A549 treated with AZD9567 at 1 μM for 4 hours (cell line): ENCODE results near the gene SMIM34. TPM values are rescaled to one million over a fixed set of nuclear protein-coding genes. Genes with fewer than 3 reads are reported as not detected.

ENCODE experiments used
- total RNA-seq: library from RNA; stranded (reverse); fragments of 200-300 nt; extraction: Qiagen RNA extraction; gene quantifications from 5 replicates; pipeline ENCODE4 v1.2.3, GENCODE V29; 2022; ENCODE audit not compliant: insufficient read depth

The SMIM34 gene, protein sequence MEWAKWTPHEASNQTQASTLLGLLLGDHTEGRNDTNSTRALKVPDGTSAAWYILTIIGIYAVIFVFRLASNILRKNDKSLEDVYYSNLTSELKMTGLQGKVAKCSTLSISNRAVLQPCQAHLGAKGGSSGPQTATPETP
- total RNA-seq = not detected in 5 replicates

DNA sequence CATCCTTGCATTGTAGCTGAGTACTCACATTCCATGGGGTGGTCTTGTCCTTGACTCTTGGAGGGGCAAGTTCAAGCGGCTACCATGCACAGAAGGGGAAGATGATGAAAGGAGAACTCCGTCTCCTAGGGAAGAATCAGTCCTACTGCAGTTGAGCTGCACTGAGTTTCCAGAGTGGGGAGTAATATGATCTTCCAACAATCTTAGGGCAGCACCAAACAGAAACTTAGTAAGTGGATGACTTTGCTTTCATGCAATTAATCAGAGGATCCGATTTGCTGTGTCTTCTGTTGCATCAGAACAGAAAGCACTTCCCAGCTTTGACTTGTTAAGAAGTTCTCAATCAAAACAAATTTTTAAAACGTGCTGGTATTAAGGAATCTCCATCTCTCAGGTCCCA lies at the start of gene SMIM34:
Gene SMIM34, minus strand, starts transcription at position 147 of the 400 bp plus-strand sequence. Its CDS starts 112 bp downstream, at position 35.

DNA sequence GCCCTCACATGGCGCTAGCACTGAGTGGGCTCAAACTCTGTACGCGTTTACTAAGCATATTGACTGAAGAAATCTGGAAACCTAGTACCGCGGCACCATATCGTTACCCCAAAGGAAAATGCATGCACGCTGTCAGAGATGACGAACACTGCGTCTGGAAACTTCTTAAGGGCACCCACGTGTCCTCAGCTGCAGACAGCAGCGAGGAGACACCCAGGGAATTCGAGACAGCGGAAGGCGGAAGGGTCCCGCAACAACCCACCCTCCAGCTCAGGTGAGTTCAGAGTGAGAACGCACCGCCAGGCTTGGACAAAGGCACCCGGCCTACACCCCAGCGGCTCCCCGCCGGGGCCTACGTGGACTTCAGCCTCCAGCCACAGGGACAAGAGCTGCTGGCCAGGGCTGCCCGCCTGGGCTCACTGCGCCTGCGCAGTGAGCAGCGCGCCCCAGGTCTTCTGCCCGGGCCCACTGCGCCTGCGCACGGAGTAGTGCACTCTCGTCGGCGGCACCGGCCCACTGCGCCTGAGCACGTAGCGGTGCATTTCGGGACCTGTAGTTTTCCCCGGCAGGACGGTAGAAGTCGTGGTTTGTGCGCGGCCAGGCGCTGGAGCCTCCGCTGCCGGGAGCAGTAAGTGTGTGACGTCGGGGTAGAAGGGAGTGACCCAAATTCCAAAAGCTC lies 48.7 kb downstream of the SMIM34 start, which contains the start of gene SMIM11:
Gene SMIM11, plus strand, starts transcription at position 568 of the 679 bp plus-strand sequence. CDS start 3,998 bp downstream, outside the sequence.

Other genes with a start within 250 kb of the SMIM34 start
- gene KCNE2, start 59.9 kb downstream of the SMIM34 start, total RNA-seq = not detected in 5 replicates
- 1.5 to 18.8 TPM (median 7.8 TPM) in 4 of 5 replicates, not detected in the other for gene SMIM11, start 48.4 kb downstream of the SMIM34 start, total RNA-seq
- gene KCNE1, start 88.3 kb upstream of the SMIM34 start, total RNA-seq = 0.03 to 0.10 TPM in 2 of 5 replicates, not detected in the others
- 10.5 to 12.1 TPM (median 11.2 TPM) in 5 replicates for gene RCAN1, start 191.2 kb upstream of the SMIM34 start, total RNA-seq
- 0.03 to 0.07 TPM (median 0.05 TPM) in 4 of 5 replicates, not detected in the other for gene CLIC6, start 245.0 kb upstream of the SMIM34 start, total RNA-seq